Measurements from ENCODE around the gene TMPRSS3.

Gene TMPRSS3

GRCh38 chr21:42398436-42399028 is 2.7 kb upstream of the TMPRSS3 start:
- TF ChIP-seq CTCF (conservative IDR thresholded peaks at IDR 0.05; ENCODE audit: control insufficient read depth, insufficient read depth, low read depth, low read length): no peak
- no peak for DNase-seq (ENCODE audit: low read depth)
- no peak overlapping the region for H3K4me3 ChIP-seq (ENCODE audit: control insufficient read depth, low read depth, low read length)

GRCh38 chr21:42397746-42398394 is 2.0 kb upstream of the TMPRSS3 start:
- no peak for TF ChIP-seq CTCF (conservative IDR thresholded peaks at IDR 0.05; ENCODE audit: control insufficient read depth, insufficient read depth, low read depth, low read length)
- no peak for DNase-seq (ENCODE audit: low read depth)

GRCh38 chr21:42396799-42397745 is 1.2 kb upstream of the TMPRSS3 start:
- no peak for TF ChIP-seq CTCF (conservative IDR thresholded peaks at IDR 0.05; ENCODE audit: control insufficient read depth, insufficient read depth, low read depth, low read length)
- no peak overlapping the region for H3K4me3 ChIP-seq (ENCODE audit: control insufficient read depth, low read depth, low read length)
- DNase-seq (ENCODE audit: low read depth): no peak

More at GRCh38 chr21:42397746-42398394, 2.0 kb upstream of the TMPRSS3 start:
- H3K4me3 ChIP-seq (ENCODE audit: control insufficient read depth, low read depth, low read length): no peak overlapping the region

GRCh38 chr21:42395302-42395701 is 550 bp downstream of the TMPRSS3 start:
- no peak overlapping the region for H3K4me3 ChIP-seq (ENCODE audit: control insufficient read depth, low read depth, low read length)
- no peak for DNase-seq (ENCODE audit: low read depth)
- no peak for TF ChIP-seq CTCF (conservative IDR thresholded peaks at IDR 0.05; ENCODE audit: control insufficient read depth, insufficient read depth, low read depth, low read length)

- no peak for DNase-seq (ENCODE audit: low read depth)
- H3K4me3 ChIP-seq (ENCODE audit: control insufficient read depth, low read depth, low read length): no peak overlapping the region
- no peak for TF ChIP-seq CTCF (conservative IDR thresholded peaks at IDR 0.05; ENCODE audit: control insufficient read depth, insufficient read depth, low read depth, low read length)
Observed at GRCh38 chr21:42393443-42393950, 2.4 kb downstream of the TMPRSS3 start.

GRCh38 chr21:42392731-42393442 is 3.0 kb downstream of the TMPRSS3 start:
- no peak for TF ChIP-seq CTCF (conservative IDR thresholded peaks at IDR 0.05; ENCODE audit: control insufficient read depth, insufficient read depth, low read depth, low read length)
- H3K4me3 ChIP-seq (ENCODE audit: control insufficient read depth, low read depth, low read length): no peak overlapping the region
- no peak for DNase-seq (ENCODE audit: low read depth)
